GM23338 (cell line): ENCODE data around the gene PARP8. TPM values are rescaled to one million over a fixed set of nuclear protein-coding genes. Genes with fewer than 3 reads are reported as not detected.

Experiments used
- ATAC-seq: fragments of 200-7000 bp; cut with Tn5 transposase; 3 replicates; pipeline ENCODE4 v1.9.1; 2020
- DNase-seq: peaks from one replicate; pipeline ENCODE4 v3.0.0-alpha.2; 2015; ENCODE audit warnings: low spot score
- H2AFZ ChIP-seq: fragments of 200-600 bp; sonication (generic); 2 replicates; pipeline ENCODE4 v1.8.0; 2016; ENCODE audit warnings: antibody characterized with exemption, mild to moderate bottlenecking, moderate library complexity
- H3F3A ChIP-seq: fragments of 200-600 bp; sonication (generic); replicated peaks from 2 replicates; pipeline ENCODE4 v1.8.0; 2017; ENCODE audit warnings: antibody characterized with exemption, mixed run types, low read depth
- H3K27ac ChIP-seq: fragments of 200-600 bp; sonication (generic); 2 replicates; pipeline ENCODE4 v1.6.1; 2016; ENCODE audit warnings: low read depth
- H3K27me3 ChIP-seq: fragments of 200-600 bp; sonication (generic); 2 replicates; pipeline ENCODE4 v1.8.0; 2016; ENCODE audit warnings: mild to moderate bottlenecking, mixed run types, moderate library complexity; ENCODE audit not compliant: insufficient read depth
- H3K36me3 ChIP-seq: fragments of 200-600 bp; sonication (generic); 2 replicates; pipeline ENCODE4 v1.8.0; 2016; ENCODE audit warnings: mild to moderate bottlenecking; ENCODE audit not compliant: insufficient read depth
- H3K4me1 ChIP-seq: fragments of 200-600 bp; sonication (generic); 2 replicates; pipeline ENCODE4 v1.8.0; 2016; ENCODE audit warnings: mild to moderate bottlenecking, moderate library complexity; ENCODE audit not compliant: insufficient read depth
- H3K4me2 ChIP-seq: fragments of 200-600 bp; sonication (generic); 2 replicates; pipeline ENCODE4 v1.7.1; 2017; ENCODE audit warnings: mixed run types
- H3K4me3 ChIP-seq: fragments of 200-600 bp; sonication (generic); 2 replicates; pipeline ENCODE4 v1.6.1; 2016; ENCODE audit warnings: mixed run types
- H3K79me2 ChIP-seq: fragments of 200-600 bp; sonication (generic); replicated peaks from 2 replicates; pipeline ENCODE4 v1.8.0; 2017; ENCODE audit warnings: mild to moderate bottlenecking; ENCODE audit not compliant: insufficient read depth
- H3K9me2 ChIP-seq: fragments of 200-600 bp; sonication (generic); 2 replicates; pipeline ENCODE4 v1.8.0; 2017; ENCODE audit not compliant: insufficient read depth
- H4K20me1 ChIP-seq: fragments of 200-600 bp; sonication (generic); replicated peaks from 2 replicates; pipeline ENCODE4 v1.8.0; 2017; ENCODE audit warnings: mild to moderate bottlenecking; ENCODE audit not compliant: insufficient read depth
- H3K27ac Mint-ChIP-seq: 2 replicates; pipeline ENCODE4 v1.8.0; 2020; ENCODE audit warnings: inconsistent platforms, mild to moderate bottlenecking, moderate library complexity, mixed read lengths
- H3K27me3 Mint-ChIP-seq: 3 replicates; pipeline ENCODE4 v1.8.0; 2022; ENCODE audit warnings: low read depth, mild to moderate bottlenecking, moderate library complexity, mixed read lengths, inconsistent platforms; ENCODE audit not compliant: insufficient read depth, poor library complexity
- H3K36me3 Mint-ChIP-seq: 3 replicates; pipeline ENCODE4 v1.8.0; 2021; ENCODE audit warnings: low read depth, mild to moderate bottlenecking, inconsistent platforms, moderate library complexity, mixed read lengths
- H3K4me1 Mint-ChIP-seq: 3 replicates; pipeline ENCODE4 v1.8.0; 2020; ENCODE audit warnings: mild to moderate bottlenecking, inconsistent platforms, mixed read lengths
- H3K4me3 Mint-ChIP-seq: 3 replicates; pipeline ENCODE4 v1.8.0; 2021; ENCODE audit warnings: moderate library complexity, mild to moderate bottlenecking, inconsistent platforms, mixed read lengths
- H3K9me3 Mint-ChIP-seq: 3 replicates; pipeline ENCODE4 v1.8.0; 2020; ENCODE audit warnings: moderate library complexity, mild to moderate bottlenecking, inconsistent platforms, mixed read lengths
- CREB1 ChIP-seq: fragments of 250-450 bp; sonication (Bioruptor Pico); IDR thresholded peaks from 2 replicates; pipeline ENCODE4 v1.5.0; 2020; ENCODE audit warnings: low read depth, mild to moderate bottlenecking, moderate library complexity
- EZH2 ChIP-seq: fragments of 200-600 bp; sonication (generic); IDR thresholded peaks from one replicate; pipeline ENCODE4 v1.8.0; 2017; ENCODE audit warnings: antibody characterized with exemption, mild to moderate bottlenecking, low read depth; ENCODE audit not compliant: unreplicated experiment
- EZH2phosphoT487 ChIP-seq: fragments of 200-600 bp; sonication (generic); IDR thresholded peaks from one replicate; pipeline ENCODE4 v1.8.1; 2018; ENCODE audit warnings: antibody characterized with exemption; ENCODE audit not compliant: unreplicated experiment
- NANOG ChIP-seq: IDR thresholded peaks from 2 replicates; pipeline ENCODE4 v1.6.1; 2016; ENCODE audit warnings: antibody characterized with exemption, borderline replicate concordance
- STAT1 ChIP-seq: IDR thresholded peaks from one replicate; pipeline ENCODE4 v1.6.1; 2016; ENCODE audit warnings: antibody characterized with exemption; ENCODE audit not compliant: unreplicated experiment
- ZNF114 ChIP-seq: fragments of 250-450 bp; sonication (Bioruptor Pico); IDR thresholded peaks from 2 replicates; pipeline ENCODE4 v1.5.0; 2020; ENCODE audit warnings: mild to moderate bottlenecking, moderate library complexity
- ZNF331 ChIP-seq: fragments of 250-450 bp; sonication (Bioruptor Pico); IDR thresholded peaks from 2 replicates; pipeline ENCODE4 v1.5.0; 2020; ENCODE audit warnings: low read depth, mild to moderate bottlenecking, moderate library complexity
- polyA plus RNA-seq: library from polyadenylated mRNA; unstranded; fragments of >200 nt; fragmentation: Nextera tagmentation; extraction: Ambion mirVana; gene quantifications from 2 replicates; pipeline ENCODE4 v1.2.1, GENCODE V29; 2016
- total RNA-seq: library from RNA; depleted of rRNA; stranded (reverse); fragments of >200 nt; shearing (Covaris generic); gene quantifications from 2 replicates; pipeline ENCODE4 v1.2.3, GENCODE V29; 2014
- TF ChIP-seq, protein P1 (sequence below), 2 experiments: fragments of 200-600 bp in 1 of 2; sonication (generic) in 1 of 2; conservative IDR thresholded peaks; 2 replicates each; pipeline versions ENCODE4 v1.5.1 to v1.6.1; 2016 to 2017; ENCODE audit warnings: antibody characterized with exemption in 2 of 2, low read depth in 2 of 2, mild to moderate bottlenecking in 2 of 2, moderate library complexity in 1 of 2
- TF ChIP-seq, protein P2 (sequence below): IDR thresholded peaks from 2 replicates; pipeline ENCODE4 v1.6.1; 2016; ENCODE audit warnings: antibody characterized with exemption
- TF ChIP-seq, protein P3 (sequence below): fragments of 250-450 bp; sonication (Bioruptor Pico); IDR thresholded peaks from 2 replicates; pipeline ENCODE4 v1.5.0; 2020; ENCODE audit warnings: mild to moderate bottlenecking, moderate library complexity

The PARP8 gene
- total and polyA plus RNA-seq, 2 experiments from 2014 or later: 13.0 to 25.0 TPM

DNA sequence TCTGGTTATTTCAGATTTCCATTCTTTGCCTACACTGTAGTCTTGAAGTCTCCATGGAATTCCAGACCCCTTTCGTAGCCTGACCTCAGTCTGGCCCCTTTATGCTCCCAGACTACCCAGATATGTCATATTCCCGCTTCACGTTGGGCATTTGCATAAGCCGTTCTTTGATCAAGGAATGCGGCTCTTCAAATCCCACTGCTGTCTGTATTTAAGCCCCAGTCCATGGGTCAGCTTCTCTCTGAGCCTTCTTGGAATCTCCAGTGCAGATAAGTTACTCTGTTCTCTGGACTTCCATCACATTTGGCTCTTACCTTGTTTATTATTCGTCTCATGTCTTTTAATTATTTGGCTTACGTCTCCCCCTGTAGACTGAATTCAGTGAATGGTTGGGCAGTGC lies 97.4 kb downstream of the PARP8 start:
- Histone ChIP-seq H3K4me2 (no peak overlapping the region), H4K20me1 (peaks cover 4% of the 10 kb centered on the region; the same call in 1 of the 2 replicates), H3F3A (no peaks in the 10 kb centered on the region), H2AFZ (no peak overlapping the region), H3K36me3 (no peaks in the 10 kb centered on the region), H3K9me2 (no peaks in the 10 kb centered on the region), H3K27me3 (no peaks in the 10 kb centered on the region), H3K79me2 (no peaks in the 10 kb centered on the region), H3K27ac (no peak overlapping the region), H3K4me3 (no peak overlapping the region), H3K4me1 (no peaks in the 10 kb centered on the region)
- H3K27ac Mint-ChIP-seq: no peak overlapping the region
- H3K27me3 Mint-ChIP-seq: peaks cover 1% of the 10 kb centered on the region
- ATAC-seq: no peak
- peaks cover 12% of the 10 kb centered on the region; the same call in 1 of the 3 replicates for H3K36me3 Mint-ChIP-seq
- H3K4me3 Mint-ChIP-seq: no peak overlapping the region
- TF ChIP-seq, protein P1, sequence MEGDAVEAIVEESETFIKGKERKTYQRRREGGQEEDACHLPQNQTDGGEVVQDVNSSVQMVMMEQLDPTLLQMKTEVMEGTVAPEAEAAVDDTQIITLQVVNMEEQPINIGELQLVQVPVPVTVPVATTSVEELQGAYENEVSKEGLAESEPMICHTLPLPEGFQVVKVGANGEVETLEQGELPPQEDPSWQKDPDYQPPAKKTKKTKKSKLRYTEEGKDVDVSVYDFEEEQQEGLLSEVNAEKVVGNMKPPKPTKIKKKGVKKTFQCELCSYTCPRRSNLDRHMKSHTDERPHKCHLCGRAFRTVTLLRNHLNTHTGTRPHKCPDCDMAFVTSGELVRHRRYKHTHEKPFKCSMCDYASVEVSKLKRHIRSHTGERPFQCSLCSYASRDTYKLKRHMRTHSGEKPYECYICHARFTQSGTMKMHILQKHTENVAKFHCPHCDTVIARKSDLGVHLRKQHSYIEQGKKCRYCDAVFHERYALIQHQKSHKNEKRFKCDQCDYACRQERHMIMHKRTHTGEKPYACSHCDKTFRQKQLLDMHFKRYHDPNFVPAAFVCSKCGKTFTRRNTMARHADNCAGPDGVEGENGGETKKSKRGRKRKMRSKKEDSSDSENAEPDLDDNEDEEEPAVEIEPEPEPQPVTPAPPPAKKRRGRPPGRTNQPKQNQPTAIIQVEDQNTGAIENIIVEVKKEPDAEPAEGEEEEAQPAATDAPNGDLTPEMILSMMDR (conservative IDR thresholded peaks at IDR 0.05; ENCODE audit: low read depth in 2 of 2): peak; percentile 21 to 27; a peak in 1 of 4 replicates
- TF ChIP-seq ZNF331: no peak
- H3K4me1 Mint-ChIP-seq: peaks cover 11% of the 10 kb centered on the region; the same call in 2 of the 3 replicates
- DNase-seq: no peak
- no peaks in the 10 kb centered on the region for H3K9me3 Mint-ChIP-seq

DNA sequence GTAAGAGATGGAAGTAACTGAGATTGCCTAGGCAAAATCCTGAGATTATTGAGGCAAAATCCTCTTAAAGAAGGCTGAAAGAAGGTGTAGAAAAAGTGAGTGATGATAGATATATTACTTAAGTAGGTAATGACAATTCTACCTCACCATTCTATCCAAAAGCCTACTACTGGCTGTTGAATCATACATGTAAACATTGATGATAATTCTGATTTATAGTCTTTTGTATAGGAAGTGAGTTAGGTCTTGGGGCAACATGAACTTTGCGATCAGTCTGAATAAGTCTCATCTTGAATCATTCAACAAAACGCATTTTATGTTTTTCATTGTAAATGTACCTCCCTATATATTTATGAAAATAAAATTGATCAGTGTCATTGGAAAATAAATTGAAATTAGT lies 99.6 kb downstream of the PARP8 start:
- H3K27ac ChIP-seq: no peak overlapping the region
- Mint-ChIP-seq H3K4me1 (peaks cover 11% of the 10 kb centered on the region; the same call in 2 of the 3 replicates), H3K27me3 (peaks cover 1% of the 10 kb centered on the region), H3K4me3 (no peak overlapping the region), H3K36me3 (peaks cover 21% of the 10 kb centered on the region; the same call in 2 of the 3 replicates), H3K27ac (0 out of 2 replicates have a peak overlapping the region, but pooled peaks have one; percentile 3), H3K9me3 (no peaks in the 10 kb centered on the region)
- no peaks in the 10 kb centered on the region for H3K27me3 ChIP-seq
- no peaks in the 10 kb centered on the region for H3K4me1 ChIP-seq
- H3K4me3 ChIP-seq: no peak overlapping the region
- no peaks in the 10 kb centered on the region for H3F3A ChIP-seq
- no peaks in the 10 kb centered on the region for H3K9me2 ChIP-seq
- no peak for ATAC-seq
- no peak for DNase-seq
- H3K4me2 ChIP-seq: no peak overlapping the region
- no peaks in the 10 kb centered on the region for H4K20me1 ChIP-seq
- no peak overlapping the region for H2AFZ ChIP-seq
- H3K79me2 ChIP-seq: no peaks in the 10 kb centered on the region
- no peaks in the 10 kb centered on the region; the same call in 1 of the 2 replicates for H3K36me3 ChIP-seq
- TF ChIP-seq STAT1 (no peak), EZH2phosphoT487 (no peak), ZNF114 (CRISPR knock-in tag) (no peak), EZH2 (no peak), NANOG (no peak), CREB1 (CRISPR knock-in tag) (no peak)
- TF ChIP-seq, protein P2, sequence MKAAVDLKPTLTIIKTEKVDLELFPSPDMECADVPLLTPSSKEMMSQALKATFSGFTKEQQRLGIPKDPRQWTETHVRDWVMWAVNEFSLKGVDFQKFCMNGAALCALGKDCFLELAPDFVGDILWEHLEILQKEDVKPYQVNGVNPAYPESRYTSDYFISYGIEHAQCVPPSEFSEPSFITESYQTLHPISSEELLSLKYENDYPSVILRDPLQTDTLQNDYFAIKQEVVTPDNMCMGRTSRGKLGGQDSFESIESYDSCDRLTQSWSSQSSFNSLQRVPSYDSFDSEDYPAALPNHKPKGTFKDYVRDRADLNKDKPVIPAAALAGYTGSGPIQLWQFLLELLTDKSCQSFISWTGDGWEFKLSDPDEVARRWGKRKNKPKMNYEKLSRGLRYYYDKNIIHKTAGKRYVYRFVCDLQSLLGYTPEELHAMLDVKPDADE: no peak
- TF ChIP-seq, protein P3, sequence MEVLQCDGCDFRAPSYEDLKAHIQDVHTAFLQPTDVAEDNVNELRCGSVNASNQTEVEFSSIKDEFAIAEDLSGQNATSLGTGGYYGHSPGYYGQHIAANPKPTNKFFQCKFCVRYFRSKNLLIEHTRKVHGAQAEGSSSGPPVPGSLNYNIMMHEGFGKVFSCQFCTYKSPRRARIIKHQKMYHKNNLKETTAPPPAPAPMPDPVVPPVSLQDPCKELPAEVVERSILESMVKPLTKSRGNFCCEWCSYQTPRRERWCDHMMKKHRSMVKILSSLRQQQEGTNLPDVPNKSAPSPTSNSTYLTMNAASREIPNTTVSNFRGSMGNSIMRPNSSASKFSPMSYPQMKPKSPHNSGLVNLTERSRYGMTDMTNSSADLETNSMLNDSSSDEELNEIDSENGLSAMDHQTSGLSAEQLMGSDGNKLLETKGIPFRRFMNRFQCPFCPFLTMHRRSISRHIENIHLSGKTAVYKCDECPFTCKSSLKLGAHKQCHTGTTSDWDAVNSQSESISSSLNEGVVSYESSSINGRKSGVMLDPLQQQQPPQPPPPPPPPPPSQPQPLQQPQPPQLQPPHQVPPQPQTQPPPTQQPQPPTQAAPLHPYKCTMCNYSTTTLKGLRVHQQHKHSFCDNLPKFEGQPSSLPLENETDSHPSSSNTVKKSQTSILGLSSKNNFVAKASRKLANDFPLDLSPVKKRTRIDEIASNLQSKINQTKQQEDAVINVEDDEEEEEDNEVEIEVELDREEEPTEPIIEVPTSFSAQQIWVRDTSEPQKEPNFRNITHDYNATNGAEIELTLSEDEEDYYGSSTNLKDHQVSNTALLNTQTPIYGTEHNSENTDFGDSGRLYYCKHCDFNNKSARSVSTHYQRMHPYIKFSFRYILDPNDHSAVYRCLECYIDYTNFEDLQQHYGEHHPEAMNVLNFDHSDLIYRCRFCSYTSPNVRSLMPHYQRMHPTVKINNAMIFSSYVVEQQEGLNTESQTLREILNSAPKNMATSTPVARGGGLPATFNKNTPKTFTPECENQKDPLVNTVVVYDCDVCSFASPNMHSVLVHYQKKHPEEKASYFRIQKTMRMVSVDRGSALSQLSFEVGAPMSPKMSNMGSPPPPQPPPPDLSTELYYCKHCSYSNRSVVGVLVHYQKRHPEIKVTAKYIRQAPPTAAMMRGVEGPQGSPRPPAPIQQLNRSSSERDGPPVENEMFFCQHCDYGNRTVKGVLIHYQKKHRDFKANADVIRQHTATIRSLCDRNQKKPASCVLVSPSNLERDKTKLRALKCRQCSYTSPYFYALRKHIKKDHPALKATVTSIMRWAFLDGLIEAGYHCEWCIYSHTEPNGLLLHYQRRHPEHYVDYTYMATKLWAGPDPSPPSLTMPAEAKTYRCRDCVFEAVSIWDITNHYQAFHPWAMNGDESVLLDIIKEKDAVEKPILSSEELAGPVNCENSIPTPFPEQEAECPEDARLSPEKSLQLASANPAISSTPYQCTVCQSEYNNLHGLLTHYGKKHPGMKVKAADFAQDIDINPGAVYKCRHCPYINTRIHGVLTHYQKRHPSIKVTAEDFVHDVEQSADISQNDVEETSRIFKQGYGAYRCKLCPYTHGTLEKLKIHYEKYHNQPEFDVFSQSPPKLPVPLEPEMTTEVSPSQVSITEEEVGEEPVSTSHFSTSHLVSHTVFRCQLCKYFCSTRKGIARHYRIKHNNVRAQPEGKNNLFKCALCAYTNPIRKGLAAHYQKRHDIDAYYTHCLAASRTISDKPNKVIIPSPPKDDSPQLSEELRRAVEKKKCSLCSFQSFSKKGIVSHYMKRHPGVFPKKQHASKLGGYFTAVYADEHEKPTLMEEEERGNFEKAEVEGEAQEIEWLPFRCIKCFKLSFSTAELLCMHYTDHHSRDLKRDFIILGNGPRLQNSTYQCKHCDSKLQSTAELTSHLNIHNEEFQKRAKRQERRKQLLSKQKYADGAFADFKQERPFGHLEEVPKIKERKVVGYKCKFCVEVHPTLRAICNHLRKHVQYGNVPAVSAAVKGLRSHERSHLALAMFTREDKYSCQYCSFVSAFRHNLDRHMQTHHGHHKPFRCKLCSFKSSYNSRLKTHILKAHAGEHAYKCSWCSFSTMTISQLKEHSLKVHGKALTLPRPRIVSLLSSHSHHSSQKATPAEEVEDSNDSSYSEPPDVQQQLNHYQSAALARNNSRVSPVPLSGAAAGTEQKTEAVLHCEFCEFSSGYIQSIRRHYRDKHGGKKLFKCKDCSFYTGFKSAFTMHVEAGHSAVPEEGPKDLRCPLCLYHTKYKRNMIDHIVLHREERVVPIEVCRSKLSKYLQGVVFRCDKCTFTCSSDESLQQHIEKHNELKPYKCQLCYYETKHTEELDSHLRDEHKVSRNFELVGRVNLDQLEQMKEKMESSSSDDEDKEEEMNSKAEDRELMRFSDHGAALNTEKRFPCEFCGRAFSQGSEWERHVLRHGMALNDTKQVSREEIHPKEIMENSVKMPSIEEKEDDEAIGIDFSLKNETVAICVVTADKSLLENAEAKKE (CRISPR knock-in tag): no peak
- TF ChIP-seq, protein P1 (conservative IDR thresholded peaks at IDR 0.05; ENCODE audit: low read depth in 2 of 2): no peak
